ENCODE data around the gene ANKH. TPM values are rescaled to one million over a fixed set of nuclear protein-coding genes. Genes with fewer than 3 reads are reported as not detected.
A peak's percentile ranks its signal among the peaks of the same experiment; 100 is the strongest.

ANKH gene
- total and polyA plus RNA-seq, 4 donors, result 9.3 to 57.1 (median 37.4) TPM

DNA sequence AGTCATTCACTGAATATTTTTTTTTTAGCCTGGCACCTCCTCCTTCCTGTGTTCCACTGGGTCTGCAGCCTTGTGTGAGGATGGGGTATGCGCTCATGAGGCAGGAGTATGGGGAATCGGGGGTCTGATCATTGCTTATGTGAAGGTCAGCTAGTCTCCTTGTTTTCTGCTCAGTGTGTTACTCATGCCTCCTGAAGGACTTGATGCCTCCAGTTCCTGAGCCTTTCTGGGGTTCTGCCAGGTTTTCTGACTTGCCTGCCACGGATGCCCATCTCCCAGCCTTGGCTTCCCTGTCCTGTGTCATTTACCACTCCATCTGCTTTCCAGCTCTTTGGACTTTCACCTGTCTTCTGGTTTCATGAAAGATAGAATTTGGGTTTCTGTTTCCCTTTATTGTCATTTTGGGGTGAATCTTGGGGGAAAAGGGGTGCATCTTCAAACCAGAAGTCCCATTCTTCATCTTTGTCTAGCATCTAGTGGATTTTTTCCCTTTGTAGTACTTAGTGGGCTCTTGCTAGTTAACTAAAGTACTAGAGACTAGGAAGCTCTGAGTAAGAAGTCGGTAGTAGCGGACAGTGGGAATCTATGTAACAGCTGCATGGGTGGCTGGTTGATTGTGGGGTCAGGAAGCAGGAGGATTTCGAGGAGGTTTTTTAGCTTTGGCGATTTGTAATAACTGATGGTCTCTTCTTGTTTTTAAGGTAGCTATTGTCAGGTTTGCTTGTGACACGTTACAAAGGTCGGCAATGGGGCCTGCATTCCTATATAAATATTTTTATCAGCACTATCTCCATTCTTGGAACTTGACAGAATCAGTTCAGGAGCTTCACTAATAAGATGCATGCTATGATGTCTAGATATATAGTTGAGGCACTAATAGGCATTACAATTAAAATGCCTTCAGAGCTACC lies 198.8 kb downstream of the ANKH start:
- Histone ChIP-seq H3K9me3 (ENCODE audit: control insufficient read depth in 4 of 4, low read length in 3 of 4) (no peaks in the 10 kb centered on the region), H3K4me3 (ENCODE audit: low read depth in 1 of 3, low read length in 3 of 3) (no peak overlapping the region), H3K4me1 (ENCODE audit: control insufficient read depth in 4 of 4, insufficient read depth in 4 of 4, low read length in 3 of 4) (peaks cover 13 to 56% (median 38%) of the 10 kb centered on the region in 4 donors), H3K36me3 (ENCODE audit: control insufficient read depth in 4 of 4, insufficient read depth in 3 of 4, low read depth in 1 of 4, low read length in 3 of 4) (peaks cover 0 to 7% (median 2%) of the 10 kb centered on the region in 4 donors), H3K27me3 (ENCODE audit: control insufficient read depth in 4 of 4, insufficient read depth in 4 of 4, low read length in 3 of 4) (no peaks in the 10 kb centered on the region), H3K27ac (ENCODE audit: low read depth in 1 of 2, low read length in 2 of 2) (peak overlapping the region in 1 of 2 donors; percentile 83), H3K9ac (ENCODE audit: low read depth in 1 of 2, low read length in 2 of 2) (no peak overlapping the region)
- no peak for DNase-seq (ENCODE audit: low spot score)
- TF ChIP-seq SP1 (IDR thresholded peaks at IDR 0.05) (peak; percentile 11), GABPA (IDR thresholded peaks at IDR 0.05 in 1 of 2, conservative IDR thresholded peaks at IDR 0.05 in 1 of 2) (no peak), HNF4A (conservative IDR thresholded peaks at IDR 0.05) (peak; percentile 30 to 31)
- WGBS, result 76% methylated on average over 9 of the region's 9 CpGs

DNA sequence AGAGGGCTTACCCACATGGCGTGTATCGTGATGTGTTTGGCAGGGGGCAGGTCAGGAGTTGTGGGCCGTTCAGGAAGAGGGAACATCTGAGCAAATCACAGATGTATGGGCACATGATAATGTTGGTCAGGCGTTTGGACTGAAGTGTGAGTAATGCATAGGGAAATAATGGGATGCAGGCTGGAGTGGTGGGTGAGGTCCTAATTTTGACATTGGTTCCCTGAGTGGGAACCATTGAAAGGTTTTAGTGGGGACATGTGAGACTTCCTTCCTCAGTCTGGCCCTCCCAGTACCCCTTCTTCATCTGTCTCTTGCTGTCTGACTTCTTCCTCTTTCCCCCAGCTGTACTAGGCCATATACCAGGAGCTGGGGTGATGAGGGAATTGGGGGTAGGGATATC lies 199.5 kb downstream of the ANKH start:
- H3K27ac ChIP-seq (ENCODE audit: low read depth in 1 of 2, low read length in 2 of 2), result peak overlapping the region; percentile 61 to 83
- peaks cover 15 to 62% (median 42%) of the 10 kb centered on the region in 4 donors for H3K4me1 ChIP-seq (ENCODE audit: control insufficient read depth in 4 of 4, insufficient read depth in 4 of 4, low read length in 3 of 4)
- DNase-seq (ENCODE audit: low spot score), result no peak

GRCh38 chr5:14671414-14671813 lies 200.2 kb downstream of the ANKH start:
- Histone ChIP-seq H3K9me3 (ENCODE audit: control insufficient read depth in 4 of 4, low read length in 3 of 4) (no peaks in the 10 kb centered on the region), H3K27ac (ENCODE audit: low read depth in 1 of 2, low read length in 2 of 2) (peak overlapping the region; percentile 61 to 83), H3K4me3 (ENCODE audit: low read depth in 1 of 3, low read length in 3 of 3) (no peak overlapping the region), H3K9ac (ENCODE audit: low read depth in 1 of 2, low read length in 2 of 2) (no peak overlapping the region), H3K27me3 (ENCODE audit: control insufficient read depth in 4 of 4, insufficient read depth in 4 of 4, low read length in 3 of 4) (no peaks in the 10 kb centered on the region), H3K4me1 (ENCODE audit: control insufficient read depth in 4 of 4, insufficient read depth in 4 of 4, low read length in 3 of 4) (peaks cover 15 to 66% (median 47%) of the 10 kb centered on the region in 4 donors), H3K36me3 (ENCODE audit: control insufficient read depth in 4 of 4, insufficient read depth in 3 of 4, low read depth in 1 of 4, low read length in 3 of 4) (peaks cover 0 to 5% (median 2%) of the 10 kb centered on the region in 4 donors)
- WGBS, result 21% methylated on average over 2 of the region's 2 CpGs
- DNase-seq (ENCODE audit: low spot score), result no peak
- TF ChIP-seq FOXA1 (IDR thresholded peaks at IDR 0.05) (no peak), MAX (IDR thresholded peaks at IDR 0.05) (no peak), YY1 (IDR thresholded peaks at IDR 0.05) (no peak), GABPA (IDR thresholded peaks at IDR 0.05 in 1 of 2, conservative IDR thresholded peaks at IDR 0.05 in 1 of 2) (no peak), JUND (IDR thresholded peaks at IDR 0.05) (no peak), RAD21 (IDR thresholded peaks at IDR 0.05) (no peak), SP1 (IDR thresholded peaks at IDR 0.05) (no peak), FOXA2 (IDR thresholded peaks at IDR 0.05) (no peak), RXRA (IDR thresholded peaks at IDR 0.05) (no peak), NR2F2 (IDR thresholded peaks at IDR 0.05) (no peak), HNF4A (conservative IDR thresholded peaks at IDR 0.05) (no peak)
- TF ChIP-seq, protein P1, sequence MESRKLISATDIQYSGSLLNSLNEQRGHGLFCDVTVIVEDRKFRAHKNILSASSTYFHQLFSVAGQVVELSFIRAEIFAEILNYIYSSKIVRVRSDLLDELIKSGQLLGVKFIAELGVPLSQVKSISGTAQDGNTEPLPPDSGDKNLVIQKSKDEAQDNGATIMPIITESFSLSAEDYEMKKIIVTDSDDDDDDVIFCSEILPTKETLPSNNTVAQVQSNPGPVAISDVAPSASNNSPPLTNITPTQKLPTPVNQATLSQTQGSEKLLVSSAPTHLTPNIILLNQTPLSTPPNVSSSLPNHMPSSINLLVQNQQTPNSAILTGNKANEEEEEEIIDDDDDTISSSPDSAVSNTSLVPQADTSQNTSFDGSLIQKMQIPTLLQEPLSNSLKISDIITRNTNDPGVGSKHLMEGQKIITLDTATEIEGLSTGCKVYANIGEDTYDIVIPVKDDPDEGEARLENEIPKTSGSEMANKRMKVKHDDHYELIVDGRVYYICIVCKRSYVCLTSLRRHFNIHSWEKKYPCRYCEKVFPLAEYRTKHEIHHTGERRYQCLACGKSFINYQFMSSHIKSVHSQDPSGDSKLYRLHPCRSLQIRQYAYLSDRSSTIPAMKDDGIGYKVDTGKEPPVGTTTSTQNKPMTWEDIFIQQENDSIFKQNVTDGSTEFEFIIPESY (IDR thresholded peaks at IDR 0.05), result no peak
- TF ChIP-seq, protein P2, sequence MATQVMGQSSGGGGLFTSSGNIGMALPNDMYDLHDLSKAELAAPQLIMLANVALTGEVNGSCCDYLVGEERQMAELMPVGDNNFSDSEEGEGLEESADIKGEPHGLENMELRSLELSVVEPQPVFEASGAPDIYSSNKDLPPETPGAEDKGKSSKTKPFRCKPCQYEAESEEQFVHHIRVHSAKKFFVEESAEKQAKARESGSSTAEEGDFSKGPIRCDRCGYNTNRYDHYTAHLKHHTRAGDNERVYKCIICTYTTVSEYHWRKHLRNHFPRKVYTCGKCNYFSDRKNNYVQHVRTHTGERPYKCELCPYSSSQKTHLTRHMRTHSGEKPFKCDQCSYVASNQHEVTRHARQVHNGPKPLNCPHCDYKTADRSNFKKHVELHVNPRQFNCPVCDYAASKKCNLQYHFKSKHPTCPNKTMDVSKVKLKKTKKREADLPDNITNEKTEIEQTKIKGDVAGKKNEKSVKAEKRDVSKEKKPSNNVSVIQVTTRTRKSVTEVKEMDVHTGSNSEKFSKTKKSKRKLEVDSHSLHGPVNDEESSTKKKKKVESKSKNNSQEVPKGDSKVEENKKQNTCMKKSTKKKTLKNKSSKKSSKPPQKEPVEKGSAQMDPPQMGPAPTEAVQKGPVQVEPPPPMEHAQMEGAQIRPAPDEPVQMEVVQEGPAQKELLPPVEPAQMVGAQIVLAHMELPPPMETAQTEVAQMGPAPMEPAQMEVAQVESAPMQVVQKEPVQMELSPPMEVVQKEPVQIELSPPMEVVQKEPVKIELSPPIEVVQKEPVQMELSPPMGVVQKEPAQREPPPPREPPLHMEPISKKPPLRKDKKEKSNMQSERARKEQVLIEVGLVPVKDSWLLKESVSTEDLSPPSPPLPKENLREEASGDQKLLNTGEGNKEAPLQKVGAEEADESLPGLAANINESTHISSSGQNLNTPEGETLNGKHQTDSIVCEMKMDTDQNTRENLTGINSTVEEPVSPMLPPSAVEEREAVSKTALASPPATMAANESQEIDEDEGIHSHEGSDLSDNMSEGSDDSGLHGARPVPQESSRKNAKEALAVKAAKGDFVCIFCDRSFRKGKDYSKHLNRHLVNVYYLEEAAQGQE (IDR thresholded peaks at IDR 0.05), result no peak

More for the DNA sequence above, 199.5 kb downstream of the ANKH start:
- no peak overlapping the region for H3K9ac ChIP-seq (ENCODE audit: low read depth in 1 of 2, low read length in 2 of 2)
- H3K36me3 ChIP-seq (ENCODE audit: control insufficient read depth in 4 of 4, insufficient read depth in 3 of 4, low read depth in 1 of 4, low read length in 3 of 4), result peaks cover 0 to 5% (median 2%) of the 10 kb centered on the region in 4 donors
- TF ChIP-seq YY1 (IDR thresholded peaks at IDR 0.05) (no peak), FOXA1 (IDR thresholded peaks at IDR 0.05) (no peak), JUND (IDR thresholded peaks at IDR 0.05) (no peak), SP1 (IDR thresholded peaks at IDR 0.05) (no peak), ATF3 (IDR thresholded peaks at IDR 0.05) (no peak), EGR1 (IDR thresholded peaks at IDR 0.05; ENCODE audit: low read depth in 2 of 2) (no peak), RAD21 (IDR thresholded peaks at IDR 0.05) (no peak)
- TF ChIP-seq, protein P1 (IDR thresholded peaks at IDR 0.05), result no peak
- no peaks in the 10 kb centered on the region for H3K27me3 ChIP-seq (ENCODE audit: control insufficient read depth in 4 of 4, insufficient read depth in 4 of 4, low read length in 3 of 4)
- WGBS, result 84% methylated on average over 4 of the region's 4 CpGs
- H3K4me3 ChIP-seq (ENCODE audit: low read depth in 1 of 3, low read length in 3 of 3), result no peak overlapping the region
- no peaks in the 10 kb centered on the region for H3K9me3 ChIP-seq (ENCODE audit: control insufficient read depth in 4 of 4, low read length in 3 of 4)
